ENCODE data around the gene DNAJB13.
"Not testable (repeated sequence)": the region's sequence is repeated elsewhere in the genome, so short reads cannot be mapped to it uniquely, and the experiment has no call there.

DNAJB13 gene

GRCh38 chr11:73978576-73979086 lies 27.8 kb downstream of the DNAJB13 start:
- DNase-seq, result no peak

GRCh38 chr11:73980001-73980961 lies 29.5 kb downstream of the DNAJB13 start:
- DNase-seq, result peak; percentile 70

GRCh38 chr11:73981051-73981805 lies 30.4 kb downstream of the DNAJB13 start:
- no peak for DNase-seq

GRCh38 chr11:73982595-73982989 lies 31.8 kb downstream of the DNAJB13 start, which contains the start of gene UCP2:
UCP2 (minus strand) TSS chr11:73982843; CDS start chr11:73978378, 4,465 bp downstream.
- peak; percentile 40 for DNase-seq

DNA sequence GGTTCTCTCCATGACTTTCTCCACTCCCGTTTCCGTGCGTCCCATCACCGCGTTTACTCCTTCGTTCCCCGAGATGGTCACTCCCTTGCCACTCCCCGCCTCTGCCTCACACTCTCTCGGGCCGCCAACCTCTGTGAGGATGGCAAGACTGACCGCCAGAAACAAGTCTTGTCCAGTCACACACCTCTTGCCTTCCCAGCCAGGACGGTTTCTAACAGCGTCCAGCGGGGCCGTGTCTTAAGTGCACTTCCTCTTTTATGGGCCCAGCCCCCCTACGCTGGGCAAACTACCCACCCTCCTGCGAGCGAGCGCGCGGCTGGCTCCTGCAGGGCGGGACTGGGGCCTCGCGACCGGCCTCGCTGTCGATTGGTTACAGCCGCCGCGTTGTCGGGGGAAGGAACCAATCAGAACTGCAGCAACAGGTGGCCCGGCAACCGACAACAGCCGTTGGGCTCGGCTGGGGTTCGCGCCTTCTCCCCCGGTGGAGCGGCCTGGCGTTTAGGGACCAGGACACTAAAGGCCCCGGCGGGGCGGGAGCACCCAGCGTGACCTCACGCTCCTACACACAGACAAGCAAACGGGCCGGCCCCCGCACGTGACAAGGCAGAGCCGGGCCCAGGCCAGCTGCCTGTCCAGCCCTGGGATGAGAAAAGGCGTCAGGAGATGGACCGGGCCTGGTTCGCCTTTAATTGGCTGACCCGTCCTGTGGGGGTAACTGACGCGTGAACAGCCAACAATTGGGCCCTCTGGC lies 32.3 kb downstream of the DNAJB13 start:
- peak; percentile 92 for DNase-seq

DNA sequence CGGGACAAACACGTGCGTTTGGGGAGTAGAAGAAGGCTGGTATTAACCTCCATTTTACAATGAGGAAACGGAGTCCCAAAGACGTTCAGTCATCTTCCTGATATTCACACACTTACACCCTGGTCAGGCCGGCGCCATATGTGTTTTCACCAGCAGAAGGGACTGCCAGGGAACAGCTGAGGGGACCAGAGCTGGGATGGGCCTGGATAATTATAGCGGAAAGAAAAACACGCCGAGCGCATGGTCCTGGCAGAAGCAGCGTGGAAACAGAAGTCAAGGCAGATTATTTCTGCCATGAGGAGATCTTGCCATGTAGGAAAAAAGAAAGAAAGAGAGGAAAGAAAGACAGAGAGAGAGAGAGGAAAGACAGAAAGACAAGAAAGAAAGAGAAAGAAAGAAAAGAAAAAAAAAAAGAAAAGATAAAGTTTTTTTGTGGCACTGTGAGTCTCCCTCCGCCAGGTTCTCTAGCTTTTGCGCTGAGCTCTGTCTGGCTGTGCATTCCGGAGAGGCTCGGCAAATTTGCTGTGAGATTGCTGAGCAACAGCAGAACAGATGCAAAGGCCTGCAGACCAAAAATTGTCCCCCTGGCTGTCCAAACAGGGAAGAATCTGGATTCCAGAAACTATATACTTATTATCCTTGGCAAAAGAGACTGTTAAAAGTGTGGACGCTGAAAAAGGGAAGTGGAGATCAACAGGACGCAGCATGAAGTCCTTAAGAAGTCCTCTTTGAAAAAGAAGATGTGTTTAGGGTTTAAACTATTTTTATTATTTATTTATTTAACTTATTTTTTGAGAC lies 33.1 kb downstream of the DNAJB13 start:
- DNase-seq, result no peak

- DNase-seq, result not testable (repeated sequence)
Measured at GRCh38 chr11:73985661-73986060, 34.8 kb downstream of the DNAJB13 start.

- no peak for DNase-seq
Measured at GRCh38 chr11:73988227-73988626, 37.4 kb downstream of the DNAJB13 start.

DNA sequence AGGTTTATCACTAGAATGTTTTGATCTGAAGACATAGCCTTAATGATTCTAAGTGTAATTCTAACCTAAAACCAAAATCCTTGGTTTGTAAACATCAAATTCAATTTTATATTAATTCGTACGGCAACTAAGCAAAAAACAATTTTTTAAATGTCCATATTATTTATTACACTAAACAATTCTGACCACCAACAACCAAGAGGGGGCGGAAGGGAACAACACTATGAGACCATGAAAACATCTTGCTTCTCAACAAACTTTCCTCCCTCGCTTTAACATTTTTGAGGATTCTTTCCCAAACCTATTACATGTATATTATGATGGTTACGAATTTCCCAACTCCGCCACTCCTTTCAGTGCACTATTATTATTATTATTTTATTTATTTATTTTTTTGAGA lies 38.3 kb downstream of the DNAJB13 start:
- DNase-seq, result no peak

- DNase-seq, result no peak
Measured at GRCh38 chr11:73990730-73991129, 39.9 kb downstream of the DNAJB13 start.

DNA sequence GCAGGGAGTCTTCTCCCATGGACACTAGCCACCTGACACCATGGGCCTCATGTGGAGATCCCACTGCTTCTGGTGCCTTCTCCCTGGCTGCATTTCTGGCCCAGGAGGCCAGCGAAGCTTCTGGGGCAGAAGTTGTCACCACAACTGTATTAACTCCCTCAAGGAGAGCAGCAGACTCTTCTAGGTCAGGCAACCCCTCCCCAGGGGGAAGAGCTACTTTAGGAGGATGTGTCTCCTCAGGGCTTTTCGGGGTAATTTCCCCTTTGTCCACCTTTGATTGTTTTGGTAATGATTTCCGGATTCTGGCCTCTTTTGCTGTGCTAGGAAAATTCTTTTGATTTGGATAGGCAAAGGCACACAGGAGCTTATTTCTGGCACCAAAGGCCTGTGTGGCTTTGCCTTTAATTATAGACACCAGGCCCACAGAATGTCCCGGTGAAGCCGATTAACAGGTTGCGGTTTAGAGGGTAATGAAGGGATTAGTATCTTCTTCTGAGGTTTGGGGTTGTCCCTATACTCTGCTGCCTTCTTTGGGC lies 40.7 kb downstream of the DNAJB13 start:
- no peak for DNase-seq

GRCh38 chr11:73995247-73995646 lies 44.4 kb downstream of the DNAJB13 start:
- DNase-seq, result no peak

DNA sequence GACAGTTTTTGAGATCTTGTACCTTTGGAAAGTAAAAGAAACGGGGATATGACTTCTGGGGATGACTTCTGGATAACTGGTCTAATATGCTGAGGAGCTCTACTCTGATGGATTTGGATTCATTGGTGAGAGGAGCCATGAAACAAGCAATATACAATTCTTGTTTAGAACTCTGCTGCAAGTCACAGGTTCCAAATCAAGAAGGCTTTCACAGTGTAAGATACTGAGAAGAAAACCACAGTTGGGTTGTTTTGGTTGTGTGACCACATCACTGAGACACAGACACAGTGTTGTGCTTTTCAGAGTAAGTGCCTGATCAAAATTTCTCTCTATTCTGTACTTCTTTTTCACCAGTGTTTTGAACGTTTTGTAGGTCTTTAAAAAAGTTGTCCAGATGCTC lies 44.9 kb downstream of the DNAJB13 start:
- no peak for DNase-seq

DNA sequence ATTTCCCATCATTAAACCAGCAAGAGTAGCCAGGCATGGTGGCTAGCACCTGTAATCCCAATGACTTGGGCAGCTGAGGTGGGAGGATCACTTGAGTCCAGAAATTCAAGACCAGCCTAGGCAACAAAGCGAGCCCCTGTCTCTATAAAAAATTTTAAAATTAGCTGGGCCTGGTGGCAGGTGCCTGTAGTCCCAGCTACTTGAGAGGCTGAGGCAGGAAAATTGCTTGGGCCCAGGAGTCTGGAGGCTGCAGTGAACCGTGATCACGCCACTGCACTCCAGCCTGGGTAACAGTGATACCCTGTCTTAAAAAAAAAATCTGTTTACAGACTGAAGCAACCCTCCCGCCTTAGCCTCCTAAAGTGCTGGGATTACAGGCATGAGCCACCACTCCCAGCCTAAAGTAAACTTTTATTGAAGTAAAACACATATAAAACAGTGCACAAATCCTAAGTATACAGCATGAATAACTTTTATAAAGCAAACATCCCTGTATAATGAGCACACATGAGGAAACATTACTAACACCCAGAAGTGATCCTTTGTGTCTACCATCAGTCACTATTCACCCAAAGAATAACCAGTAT lies 45.4 kb downstream of the DNAJB13 start:
- no peak for DNase-seq

DNA sequence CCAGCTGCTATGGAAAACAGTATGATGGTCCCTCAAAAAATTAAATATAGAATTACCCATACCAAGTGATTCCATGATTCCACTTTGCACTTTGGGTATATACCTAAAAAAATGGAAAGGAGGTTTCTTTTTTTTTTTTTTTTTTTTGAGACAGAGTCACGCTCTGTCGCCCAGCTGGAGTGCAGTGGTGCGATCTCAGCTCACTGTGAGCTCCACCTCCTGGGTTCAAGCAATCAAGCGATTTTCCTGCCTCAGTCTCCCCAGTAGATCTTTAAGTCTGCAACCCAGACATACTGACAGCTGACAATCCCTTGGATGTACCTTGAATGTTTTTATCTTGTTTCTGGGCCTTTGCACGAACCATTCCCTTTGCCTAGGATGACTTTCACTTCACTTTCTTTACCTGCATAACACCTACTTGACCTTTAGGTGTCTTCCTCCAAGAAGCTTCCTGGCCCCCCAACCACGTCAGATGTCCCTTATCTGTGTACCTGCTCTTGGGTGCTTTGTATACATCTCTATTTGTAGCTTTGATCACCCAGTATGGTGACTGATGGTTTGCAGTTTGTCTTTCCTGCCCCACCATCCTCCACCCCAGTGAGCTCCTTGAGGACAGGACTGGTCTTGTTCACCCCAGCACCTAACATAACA lies 46.4 kb downstream of the DNAJB13 start:
- DNase-seq, result no peak

- DNase-seq, result no peak
Measured at GRCh38 chr11:73998846-73999575, 48.2 kb downstream of the DNAJB13 start.

- no peak for DNase-seq
Measured at GRCh38 chr11:73999581-74000306, 48.9 kb downstream of the DNAJB13 start.

GRCh38 chr11:74000307-74001133 lies 49.7 kb downstream of the DNAJB13 start:
- DNase-seq, result no peak
